ENCODE data around the gene CALR. TPM values are rescaled to one million over a fixed set of nuclear protein-coding genes. Genes with fewer than 3 reads are reported as not detected.
"Not testable (repeated sequence)": the region's sequence is repeated elsewhere in the genome, so short reads cannot be mapped to it uniquely, and the experiment has no call there.

CALR gene
- polyA plus RNA-seq (2011; rRNA removed) (356 and 419 TPM in 2 replicates), polyA plus RNA-seq (2017; fragmentation: RNase III; extraction: RNeasy Plus Mini Kit Qiagen cat#74134 plus additional on column Dnase treatment) (484 to 507 TPM (median 494 TPM) in 3 replicates), polyA minus RNA-seq (2011; rRNA and poly(A)+ RNA removed) (427 and 530 TPM in 2 replicates)
- 378 and 414 TPM in 2 replicates for polyA plus RNA-seq (2012; cell fraction: cytosol; rRNA removed)
- 343 and 404 TPM in 2 replicates for polyA plus RNA-seq (2012; cell fraction: nucleus; rRNA removed)

DNA sequence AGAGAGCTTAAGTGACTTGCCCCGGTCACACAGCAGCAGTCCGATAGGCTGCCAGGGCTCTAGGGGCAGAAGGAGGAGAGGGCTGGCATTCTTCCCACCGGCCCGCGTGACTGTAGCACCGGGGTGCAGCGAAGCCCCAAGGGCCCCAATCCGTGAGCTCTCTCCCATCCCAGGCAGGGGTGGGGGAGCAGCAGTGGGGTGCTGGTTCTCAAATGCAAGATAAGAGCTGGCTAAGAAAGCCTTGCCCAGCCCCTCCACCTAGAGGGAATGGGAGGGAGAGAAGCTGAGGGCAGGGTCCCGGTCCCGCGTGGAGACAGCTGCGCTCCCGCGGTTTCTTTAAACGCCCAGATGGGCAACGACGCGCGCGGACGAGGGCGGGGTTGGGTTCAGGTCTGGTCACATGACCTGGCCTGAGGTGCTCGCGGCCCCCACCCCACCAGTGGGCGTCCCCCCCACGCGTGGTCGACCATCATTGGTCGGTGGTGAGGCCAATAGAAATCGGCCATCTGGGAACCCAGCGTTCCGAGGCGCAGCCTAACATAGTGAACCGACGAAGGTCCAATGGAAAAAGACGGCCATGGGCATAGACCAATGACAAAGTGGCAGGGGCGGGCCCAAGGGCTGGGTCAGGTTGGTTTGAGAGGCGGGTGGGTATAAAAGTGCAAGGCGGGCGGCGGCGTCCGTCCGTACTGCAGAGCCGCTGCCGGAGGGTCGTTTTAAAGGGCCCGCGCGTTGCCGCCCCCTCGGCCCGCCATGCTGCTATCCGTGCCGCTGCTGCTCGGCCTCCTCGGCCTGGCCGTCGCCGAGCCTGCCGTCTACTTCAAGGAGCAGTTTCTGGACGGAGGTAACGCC is at the start of gene CALR:
Gene CALR, plus strand, starts transcription at position 683 of the 852 bp plus-strand sequence. Its CDS starts 71 bp downstream, at position 754.
- ChIA-PET CTCF (interaction anchor here (0.7 to 1.4 kb wide), 4 partner anchors 10 to 28 kb away, joined by 3 to 5 read pairs (median 4); no protein-coding TSS in a partner anchor), POLR2A (interaction anchor here (1.0 kb wide), 1 partner anchor 8 kb away, joined by 3 read pairs; the partner anchor contains the start of gene RAD23A)
- ATAC-seq (peak; percentile 86 to 95), DNase-seq (ENCODE audit: low read depth in 1 of 2, low spot score in 1 of 2) (peak; percentile 96 to 98), FAIRE-seq (no peak)
- Histone ChIP-seq H3K4me3 (peak within 1 kb of the TSS; percentile 100), H3K9me3 (no peaks in the 10 kb centered on the region), H3K4me1 (peaks cover 22% of the 10 kb centered on the region), H3K27ac (peak within 1 kb of the TSS; percentile 97), H3K4me2 (peak within 1 kb of the TSS; percentile 99)
- 0% methylated on average over 2 of the region's 63 CpGs for WGBS (ENCODE audit: missing lambda C conversion rate)
- TF ChIP-seq NR3C1 (IDR thresholded peaks at IDR 0.05) (no peak), KDM1A (IDR thresholded peaks at IDR 0.05; ENCODE audit: low read depth) (no peak), CHD4 (IDR thresholded peaks at IDR 0.05; ENCODE audit: borderline replicate concordance) (no peak), HDAC2 (IDR thresholded peaks at IDR 0.05) (0 out of 2 replicates have a peak, but pooled peaks have one; percentile 24), FOSL2 (IDR thresholded peaks at IDR 0.05) (no peak), FOSL2 (CRISPR knock-in tag; IDR thresholded peaks at IDR 0.05) (no peak), JUN (IDR thresholded peaks at IDR 0.05) (peak; percentile 56 to 93), PHF8 (IDR thresholded peaks at IDR 0.05; ENCODE audit: borderline replicate concordance, low read depth) (peak; percentile 95), FOSB (CRISPR knock-in tag; IDR thresholded peaks at IDR 0.05) (no peak), BHLHE40 (IDR thresholded peaks at IDR 0.05; ENCODE audit: low read depth, low read length) (no peak), POLR2A (IDR thresholded peaks at IDR 0.05; ENCODE audit: low read length) (peak; percentile 93), CHD2 (IDR thresholded peaks at IDR 0.05; ENCODE audit: low read length, partially characterized antibody) (no peak), ZFP36 (IDR thresholded peaks at IDR 0.05; ENCODE audit: borderline replicate concordance, partially characterized antibody) (peak; percentile 58), MAZ (IDR thresholded peaks at IDR 0.05; ENCODE audit: borderline replicate concordance, low read depth, low read length) (peak; percentile 95)
- TF ChIP-seq, protein P1, sequence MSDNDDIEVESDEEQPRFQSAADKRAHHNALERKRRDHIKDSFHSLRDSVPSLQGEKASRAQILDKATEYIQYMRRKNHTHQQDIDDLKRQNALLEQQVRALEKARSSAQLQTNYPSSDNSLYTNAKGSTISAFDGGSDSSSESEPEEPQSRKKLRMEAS (IDR thresholded peaks at IDR 0.05) = peak; percentile 81
- TF ChIP-seq, protein P2, sequence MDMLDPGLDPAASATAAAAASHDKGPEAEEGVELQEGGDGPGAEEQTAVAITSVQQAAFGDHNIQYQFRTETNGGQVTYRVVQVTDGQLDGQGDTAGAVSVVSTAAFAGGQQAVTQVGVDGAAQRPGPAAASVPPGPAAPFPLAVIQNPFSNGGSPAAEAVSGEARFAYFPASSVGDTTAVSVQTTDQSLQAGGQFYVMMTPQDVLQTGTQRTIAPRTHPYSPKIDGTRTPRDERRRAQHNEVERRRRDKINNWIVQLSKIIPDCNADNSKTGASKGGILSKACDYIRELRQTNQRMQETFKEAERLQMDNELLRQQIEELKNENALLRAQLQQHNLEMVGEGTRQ (IDR thresholded peaks at IDR 0.05) = peak; percentile 92
- TF ChIP-seq, protein P3, sequence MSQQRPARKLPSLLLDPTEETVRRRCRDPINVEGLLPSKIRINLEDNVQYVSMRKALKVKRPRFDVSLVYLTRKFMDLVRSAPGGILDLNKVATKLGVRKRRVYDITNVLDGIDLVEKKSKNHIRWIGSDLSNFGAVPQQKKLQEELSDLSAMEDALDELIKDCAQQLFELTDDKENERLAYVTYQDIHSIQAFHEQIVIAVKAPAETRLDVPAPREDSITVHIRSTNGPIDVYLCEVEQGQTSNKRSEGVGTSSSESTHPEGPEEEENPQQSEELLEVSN (IDR thresholded peaks at IDR 0.05; ENCODE audit: borderline replicate concordance, low read depth) = peak; percentile 82; the same call in 1 of the 2 replicates
- TF ChIP-seq, protein P4, sequence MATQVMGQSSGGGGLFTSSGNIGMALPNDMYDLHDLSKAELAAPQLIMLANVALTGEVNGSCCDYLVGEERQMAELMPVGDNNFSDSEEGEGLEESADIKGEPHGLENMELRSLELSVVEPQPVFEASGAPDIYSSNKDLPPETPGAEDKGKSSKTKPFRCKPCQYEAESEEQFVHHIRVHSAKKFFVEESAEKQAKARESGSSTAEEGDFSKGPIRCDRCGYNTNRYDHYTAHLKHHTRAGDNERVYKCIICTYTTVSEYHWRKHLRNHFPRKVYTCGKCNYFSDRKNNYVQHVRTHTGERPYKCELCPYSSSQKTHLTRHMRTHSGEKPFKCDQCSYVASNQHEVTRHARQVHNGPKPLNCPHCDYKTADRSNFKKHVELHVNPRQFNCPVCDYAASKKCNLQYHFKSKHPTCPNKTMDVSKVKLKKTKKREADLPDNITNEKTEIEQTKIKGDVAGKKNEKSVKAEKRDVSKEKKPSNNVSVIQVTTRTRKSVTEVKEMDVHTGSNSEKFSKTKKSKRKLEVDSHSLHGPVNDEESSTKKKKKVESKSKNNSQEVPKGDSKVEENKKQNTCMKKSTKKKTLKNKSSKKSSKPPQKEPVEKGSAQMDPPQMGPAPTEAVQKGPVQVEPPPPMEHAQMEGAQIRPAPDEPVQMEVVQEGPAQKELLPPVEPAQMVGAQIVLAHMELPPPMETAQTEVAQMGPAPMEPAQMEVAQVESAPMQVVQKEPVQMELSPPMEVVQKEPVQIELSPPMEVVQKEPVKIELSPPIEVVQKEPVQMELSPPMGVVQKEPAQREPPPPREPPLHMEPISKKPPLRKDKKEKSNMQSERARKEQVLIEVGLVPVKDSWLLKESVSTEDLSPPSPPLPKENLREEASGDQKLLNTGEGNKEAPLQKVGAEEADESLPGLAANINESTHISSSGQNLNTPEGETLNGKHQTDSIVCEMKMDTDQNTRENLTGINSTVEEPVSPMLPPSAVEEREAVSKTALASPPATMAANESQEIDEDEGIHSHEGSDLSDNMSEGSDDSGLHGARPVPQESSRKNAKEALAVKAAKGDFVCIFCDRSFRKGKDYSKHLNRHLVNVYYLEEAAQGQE (IDR thresholded peaks at IDR 0.05) = 0 out of 2 replicates have a peak, but pooled peaks have one; percentile 16
- TF ChIP-seq, protein P5, sequence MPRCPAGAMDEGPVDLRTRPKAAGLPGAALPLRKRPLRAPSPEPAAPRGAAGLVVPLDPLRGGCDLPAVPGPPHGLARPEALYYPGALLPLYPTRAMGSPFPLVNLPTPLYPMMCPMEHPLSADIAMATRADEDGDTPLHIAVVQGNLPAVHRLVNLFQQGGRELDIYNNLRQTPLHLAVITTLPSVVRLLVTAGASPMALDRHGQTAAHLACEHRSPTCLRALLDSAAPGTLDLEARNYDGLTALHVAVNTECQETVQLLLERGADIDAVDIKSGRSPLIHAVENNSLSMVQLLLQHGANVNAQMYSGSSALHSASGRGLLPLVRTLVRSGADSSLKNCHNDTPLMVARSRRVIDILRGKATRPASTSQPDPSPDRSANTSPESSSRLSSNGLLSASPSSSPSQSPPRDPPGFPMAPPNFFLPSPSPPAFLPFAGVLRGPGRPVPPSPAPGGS (IDR thresholded peaks at IDR 0.05) = peak; percentile 88; the same call in 2 of the 3 replicates
- TF ChIP-seq, protein P6, sequence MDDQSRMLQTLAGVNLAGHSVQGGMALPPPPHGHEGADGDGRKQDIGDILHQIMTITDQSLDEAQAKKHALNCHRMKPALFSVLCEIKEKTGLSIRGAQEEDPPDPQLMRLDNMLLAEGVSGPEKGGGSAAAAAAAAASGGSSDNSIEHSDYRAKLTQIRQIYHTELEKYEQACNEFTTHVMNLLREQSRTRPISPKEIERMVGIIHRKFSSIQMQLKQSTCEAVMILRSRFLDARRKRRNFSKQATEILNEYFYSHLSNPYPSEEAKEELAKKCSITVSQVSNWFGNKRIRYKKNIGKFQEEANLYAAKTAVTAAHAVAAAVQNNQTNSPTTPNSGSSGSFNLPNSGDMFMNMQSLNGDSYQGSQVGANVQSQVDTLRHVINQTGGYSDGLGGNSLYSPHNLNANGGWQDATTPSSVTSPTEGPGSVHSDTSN (IDR thresholded peaks at IDR 0.05) = peak; percentile 69; the same call in 1 of the 2 replicates
- TF ChIP-seq, protein P7, sequence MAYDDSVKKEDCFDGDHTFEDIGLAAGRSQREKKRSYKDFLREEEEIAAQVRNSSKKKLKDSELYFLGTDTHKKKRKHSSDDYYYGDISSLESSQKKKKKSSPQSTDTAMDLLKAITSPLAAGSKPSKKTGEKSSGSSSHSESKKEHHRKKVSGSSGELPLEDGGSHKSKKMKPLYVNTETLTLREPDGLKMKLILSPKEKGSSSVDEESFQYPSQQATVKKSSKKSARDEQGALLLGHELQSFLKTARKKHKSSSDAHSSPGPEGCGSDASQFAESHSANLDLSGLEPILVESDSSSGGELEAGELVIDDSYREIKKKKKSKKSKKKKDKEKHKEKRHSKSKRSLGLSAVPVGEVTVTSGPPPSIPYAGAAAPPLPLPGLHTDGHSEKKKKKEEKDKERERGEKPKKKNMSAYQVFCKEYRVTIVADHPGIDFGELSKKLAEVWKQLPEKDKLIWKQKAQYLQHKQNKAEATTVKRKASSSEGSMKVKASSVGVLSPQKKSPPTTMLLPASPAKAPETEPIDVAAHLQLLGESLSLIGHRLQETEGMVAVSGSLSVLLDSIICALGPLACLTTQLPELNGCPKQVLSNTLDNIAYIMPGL (CRISPR knock-in tag; IDR thresholded peaks at IDR 0.05; ENCODE audit: borderline replicate concordance) = no peak

DNA sequence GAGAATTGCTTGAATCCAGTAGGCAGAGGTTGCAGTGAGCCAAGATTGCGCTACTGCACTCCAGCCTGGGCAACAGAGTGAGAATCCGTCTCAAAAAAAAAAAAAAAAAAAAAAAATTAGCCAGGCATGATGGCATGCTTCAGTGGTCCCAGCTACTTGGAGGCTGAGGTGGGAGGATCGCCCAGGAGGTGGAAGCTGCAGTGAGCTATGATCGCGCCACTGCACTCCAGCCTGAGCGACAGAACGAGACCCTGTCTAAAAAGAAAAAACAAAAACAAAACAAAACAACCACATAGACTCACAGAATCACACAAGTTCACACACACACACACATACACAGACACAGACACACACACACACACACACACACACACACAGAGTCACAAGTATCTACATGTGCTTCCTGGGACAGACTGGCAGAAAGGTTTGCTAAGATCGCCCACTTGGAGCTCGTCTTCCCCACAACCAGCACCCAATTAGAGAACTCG is 48.1 kb upstream of the CALR start:
- not testable (repeated sequence) for H3K4me3 ChIP-seq; FAIRE-seq; DNase-seq (ENCODE audit: low read depth in 1 of 2, low spot score in 1 of 2); H3K27ac ChIP-seq; H3K4me1 ChIP-seq; H3K9me3 ChIP-seq
- ChIA-PET CTCF (interaction anchor here (0.8 to 1.5 kb wide), 4 partner anchors 9 to 130 kb away, joined by 3 to 6 read pairs (median 4); partner anchors contain the start of gene DNASE2), POLR2A (interaction anchor here (0.6 to 1.8 kb wide), 3 partner anchors 9 to 54 kb away, joined by 3 to 8 read pairs (median 6); partner anchors contain the start of gene DNASE2)
- peak overlapping the region; percentile 94 for H3K4me2 ChIP-seq
- 0 out of 6 replicates have a peak, but pooled peaks of 1 of the 2 experiments have one; percentile 1 for ATAC-seq
- 50% methylated on average over 10 of the region's 10 CpGs for WGBS (ENCODE audit: missing lambda C conversion rate)
